Measurements from ENCODE around the gene ISCA2. TPM values are rescaled to one million over a fixed set of nuclear protein-coding genes. Genes with fewer than 3 reads are reported as not detected.

Gene ISCA2, protein sequence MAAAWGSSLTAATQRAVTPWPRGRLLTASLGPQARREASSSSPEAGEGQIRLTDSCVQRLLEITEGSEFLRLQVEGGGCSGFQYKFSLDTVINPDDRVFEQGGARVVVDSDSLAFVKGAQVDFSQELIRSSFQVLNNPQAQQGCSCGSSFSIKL
- total RNA-seq = 13.1 and 18.1 TPM in 2 replicates

GRCh38 chr14:74493343-74494261, at the start of gene ISCA2:
ISCA2 (plus strand) TSS chr14:74493765; CDS start chr14:74493775, 10 bp downstream.

DNA sequence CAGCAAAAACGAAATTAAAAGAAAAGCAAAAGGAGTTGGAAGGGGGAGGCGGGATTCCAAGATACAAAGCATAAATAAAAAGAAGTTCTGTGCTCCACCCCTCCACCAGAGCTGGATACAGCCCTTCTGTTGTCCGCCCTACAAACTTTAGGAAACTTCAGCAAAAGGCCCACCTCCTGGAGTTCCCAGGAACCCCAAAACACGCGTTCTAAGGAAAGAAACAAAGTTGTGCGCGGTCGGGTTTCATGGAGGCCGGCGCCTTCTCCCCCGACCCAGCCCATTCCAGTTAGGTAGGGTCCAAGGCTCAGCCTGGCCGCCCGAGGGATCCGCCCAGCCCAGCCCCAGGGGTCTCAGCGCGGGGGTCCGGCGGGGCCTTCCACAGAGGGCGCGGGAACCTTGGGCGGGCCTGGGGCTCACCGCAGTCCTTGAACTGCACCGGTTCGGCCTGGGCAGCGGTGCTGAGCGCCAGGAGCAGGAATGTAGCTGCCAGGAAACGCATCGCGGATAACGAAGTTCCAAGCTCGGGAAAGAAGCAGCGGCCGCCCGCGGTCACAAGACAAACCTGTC, 706 bp upstream of the ISCA2 start, which contains the start of gene NPC2:
Gene NPC2, minus strand, starts transcription at position 530 of the 567 bp plus-strand sequence. Its CDS starts 31 bp downstream, at position 499.

Other genes starting within 250 kb of the ISCA2 start
- 34.1 and 34.2 TPM in 2 replicates for gene ABCD4, start 190.8 kb upstream of the ISCA2 start, total RNA-seq
- gene VRTN, start 145.3 kb upstream of the ISCA2 start, total RNA-seq = not detected in 2 replicates
- not detected in 2 replicates for gene SYNDIG1L, start 67.6 kb upstream of the ISCA2 start, total RNA-seq
- gene NPC2, start 460 bp upstream of the ISCA2 start, total RNA-seq = 281 and 283 TPM in 2 replicates
- 47.9 and 157 TPM in 2 replicates for gene LTBP2, start 118.5 kb downstream of the ISCA2 start, total RNA-seq
- 29.4 and 37.5 TPM in 2 replicates for gene AREL1, start 219.3 kb downstream of the ISCA2 start, total RNA-seq
- 19.2 and 32.5 TPM in 2 replicates for gene FCF1, start 219.4 kb downstream of the ISCA2 start, total RNA-seq